ENCODE results near the gene MB.

The MB gene

DNA sequence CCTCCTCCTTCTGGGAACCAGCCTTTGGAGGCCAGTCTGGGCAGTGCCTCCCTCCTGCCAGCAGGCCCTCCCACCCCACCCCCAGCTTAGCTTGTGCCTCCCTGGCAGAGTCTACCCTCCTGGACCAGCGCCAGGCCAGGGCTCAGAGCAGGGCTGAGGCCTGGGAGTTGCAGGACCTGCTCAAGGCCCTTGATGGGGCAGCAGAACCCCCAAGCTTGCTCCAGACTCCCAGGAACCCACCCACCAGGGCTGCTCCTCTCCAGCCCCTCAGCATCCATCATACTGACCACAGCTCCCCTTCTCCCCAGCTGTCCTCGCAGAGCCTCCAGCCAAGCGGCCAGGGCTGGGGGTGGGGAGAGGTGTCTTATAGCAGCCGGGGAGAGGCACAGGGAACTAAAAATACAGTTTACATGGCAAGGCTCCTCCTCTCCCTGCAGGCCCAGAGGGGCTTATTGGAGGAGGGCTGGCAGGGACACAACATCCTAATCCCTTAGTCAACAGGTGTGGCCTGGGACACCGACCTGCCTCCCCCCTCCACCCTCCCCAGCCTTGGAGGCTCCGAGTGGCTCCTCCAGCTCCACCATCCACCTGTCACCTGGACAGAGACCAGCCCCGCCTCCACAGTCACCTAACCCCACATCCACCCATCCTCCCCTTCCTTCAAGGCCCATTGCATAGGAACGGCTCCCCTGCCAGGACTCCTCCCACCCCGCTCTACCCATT, 5.2 kb upstream of the MB start:
- peak; percentile 61 for DNase-seq
- TF ChIP-seq, protein P1, sequence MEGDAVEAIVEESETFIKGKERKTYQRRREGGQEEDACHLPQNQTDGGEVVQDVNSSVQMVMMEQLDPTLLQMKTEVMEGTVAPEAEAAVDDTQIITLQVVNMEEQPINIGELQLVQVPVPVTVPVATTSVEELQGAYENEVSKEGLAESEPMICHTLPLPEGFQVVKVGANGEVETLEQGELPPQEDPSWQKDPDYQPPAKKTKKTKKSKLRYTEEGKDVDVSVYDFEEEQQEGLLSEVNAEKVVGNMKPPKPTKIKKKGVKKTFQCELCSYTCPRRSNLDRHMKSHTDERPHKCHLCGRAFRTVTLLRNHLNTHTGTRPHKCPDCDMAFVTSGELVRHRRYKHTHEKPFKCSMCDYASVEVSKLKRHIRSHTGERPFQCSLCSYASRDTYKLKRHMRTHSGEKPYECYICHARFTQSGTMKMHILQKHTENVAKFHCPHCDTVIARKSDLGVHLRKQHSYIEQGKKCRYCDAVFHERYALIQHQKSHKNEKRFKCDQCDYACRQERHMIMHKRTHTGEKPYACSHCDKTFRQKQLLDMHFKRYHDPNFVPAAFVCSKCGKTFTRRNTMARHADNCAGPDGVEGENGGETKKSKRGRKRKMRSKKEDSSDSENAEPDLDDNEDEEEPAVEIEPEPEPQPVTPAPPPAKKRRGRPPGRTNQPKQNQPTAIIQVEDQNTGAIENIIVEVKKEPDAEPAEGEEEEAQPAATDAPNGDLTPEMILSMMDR (IDR thresholded peaks at IDR 0.05; ENCODE audit: low read depth, low read length) = no peak
- no peak overlapping the region for H3K27ac ChIP-seq
- H3K27me3 ChIP-seq (ENCODE audit: insufficient read depth, low read depth, severe bottlenecking) = no peaks in the 10 kb centered on the region
- H3K9me3 ChIP-seq (ENCODE audit: severe bottlenecking) = no peaks in the 10 kb centered on the region
- no peaks in the 10 kb centered on the region for H3K36me3 ChIP-seq
- H3K4me3 ChIP-seq (ENCODE audit: low read depth, low read length) = no peak overlapping the region

DNA sequence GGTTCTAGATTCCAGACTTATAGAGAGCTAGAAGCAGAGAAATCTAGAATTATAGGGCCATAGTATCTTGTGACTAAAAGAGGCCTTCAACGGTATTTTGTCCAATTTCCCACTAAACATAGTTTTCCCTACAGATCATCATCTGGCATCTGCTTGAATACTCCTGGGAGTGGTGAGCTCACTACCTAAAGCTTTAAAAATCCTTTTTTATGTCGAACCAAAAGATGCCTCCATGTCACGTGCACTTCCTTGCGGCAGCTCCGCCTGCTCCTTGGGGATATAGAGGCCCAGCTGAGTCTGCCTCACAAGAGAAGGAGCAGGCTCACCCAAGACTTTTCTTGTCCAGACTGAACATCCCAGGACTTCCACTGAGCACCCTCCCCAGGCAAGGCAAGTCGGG, 4.3 kb upstream of the MB start:
- Histone ChIP-seq H3K27ac (no peak overlapping the region), H3K4me3 (ENCODE audit: low read depth, low read length) (no peak overlapping the region), H3K27me3 (ENCODE audit: insufficient read depth, low read depth, severe bottlenecking) (no peaks in the 10 kb centered on the region), H3K36me3 (no peaks in the 10 kb centered on the region), H3K9me3 (ENCODE audit: severe bottlenecking) (no peaks in the 10 kb centered on the region)
- TF ChIP-seq, protein P1 (IDR thresholded peaks at IDR 0.05; ENCODE audit: low read depth, low read length) = no peak
- no peak for DNase-seq

DNA sequence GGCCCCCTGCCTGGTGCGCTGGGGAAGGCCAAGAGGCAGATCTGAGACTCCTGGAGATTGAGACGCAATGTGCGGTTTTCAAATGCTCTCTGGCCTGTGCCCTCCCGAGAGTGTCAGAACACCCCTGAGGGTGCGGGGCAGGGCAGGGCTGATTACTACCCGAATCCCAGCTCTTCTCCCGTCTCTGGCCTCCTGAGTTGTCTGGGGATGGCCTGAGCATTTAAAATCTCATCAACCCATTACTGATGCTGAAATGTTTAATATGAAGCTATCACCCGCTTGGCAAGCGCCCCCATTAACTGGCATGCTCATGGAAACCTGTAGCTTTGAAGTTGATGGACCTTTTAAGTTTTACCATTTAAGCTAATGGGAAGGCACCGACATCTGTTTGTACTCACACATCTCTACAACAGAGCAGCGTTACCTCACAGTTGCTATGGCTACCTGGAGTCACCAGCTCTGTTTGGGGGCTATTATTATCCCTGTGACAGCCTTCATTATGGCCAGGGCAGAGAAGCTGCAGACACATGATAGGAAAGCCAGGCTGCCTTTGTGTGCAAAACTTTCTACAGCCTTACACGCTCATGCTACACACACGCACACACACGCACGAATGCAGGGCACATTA, 3.6 kb upstream of the MB start:
- TF ChIP-seq, protein P1 (IDR thresholded peaks at IDR 0.05; ENCODE audit: low read depth, low read length) = no peak
- DNase-seq = no peak
- no peak overlapping the region for H3K27ac ChIP-seq
- no peak overlapping the region for H3K4me3 ChIP-seq (ENCODE audit: low read depth, low read length)
- no peaks in the 10 kb centered on the region for H3K36me3 ChIP-seq
- no peaks in the 10 kb centered on the region for H3K9me3 ChIP-seq (ENCODE audit: severe bottlenecking)
- no peaks in the 10 kb centered on the region for H3K27me3 ChIP-seq (ENCODE audit: insufficient read depth, low read depth, severe bottlenecking)

DNA sequence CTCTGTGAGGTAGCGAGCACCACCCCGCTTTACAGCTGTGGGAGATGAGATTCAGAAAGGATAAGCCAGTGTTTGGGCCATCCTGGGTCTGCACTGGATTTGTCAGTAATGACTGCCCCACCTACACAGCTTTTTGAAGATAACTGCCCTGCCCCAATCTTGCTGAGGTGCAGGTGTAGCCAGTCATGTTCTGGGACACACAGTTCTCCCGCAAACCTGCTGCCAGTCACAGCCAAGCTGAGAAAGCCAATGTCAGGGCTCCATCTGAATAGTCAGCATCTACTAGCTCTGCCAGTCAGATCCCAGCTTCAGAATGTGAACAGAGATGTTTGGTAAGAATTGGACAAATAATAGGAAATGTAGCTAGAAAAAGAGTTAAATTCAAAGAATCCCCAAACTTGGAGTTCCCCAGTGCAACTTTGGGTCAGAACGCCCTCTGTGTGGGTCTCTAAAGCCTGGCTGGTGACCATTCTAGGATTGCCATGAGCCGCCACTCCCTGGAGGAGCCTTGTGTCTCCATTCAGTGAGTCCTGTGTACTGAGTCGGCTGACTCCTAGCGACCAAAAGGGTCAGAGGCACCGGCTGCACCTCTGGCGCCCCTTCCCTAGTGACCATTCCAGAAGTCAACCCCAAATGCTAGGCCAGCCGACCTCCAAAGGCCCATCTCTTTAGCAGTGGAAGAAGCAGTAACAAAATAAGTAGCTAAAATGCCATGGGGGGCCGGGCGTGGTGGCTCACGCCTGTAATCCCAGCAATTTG, 2.4 kb upstream of the MB start:
- TF ChIP-seq, protein P1 (IDR thresholded peaks at IDR 0.05; ENCODE audit: low read depth, low read length) = no peak
- Histone ChIP-seq H3K27ac (no peak overlapping the region), H3K4me3 (ENCODE audit: low read depth, low read length) (no peak overlapping the region), H3K27me3 (ENCODE audit: insufficient read depth, low read depth, severe bottlenecking) (no peaks in the 10 kb centered on the region), H3K9me3 (ENCODE audit: severe bottlenecking) (no peaks in the 10 kb centered on the region), H3K36me3 (no peaks in the 10 kb centered on the region)
- no peak for DNase-seq

DNA sequence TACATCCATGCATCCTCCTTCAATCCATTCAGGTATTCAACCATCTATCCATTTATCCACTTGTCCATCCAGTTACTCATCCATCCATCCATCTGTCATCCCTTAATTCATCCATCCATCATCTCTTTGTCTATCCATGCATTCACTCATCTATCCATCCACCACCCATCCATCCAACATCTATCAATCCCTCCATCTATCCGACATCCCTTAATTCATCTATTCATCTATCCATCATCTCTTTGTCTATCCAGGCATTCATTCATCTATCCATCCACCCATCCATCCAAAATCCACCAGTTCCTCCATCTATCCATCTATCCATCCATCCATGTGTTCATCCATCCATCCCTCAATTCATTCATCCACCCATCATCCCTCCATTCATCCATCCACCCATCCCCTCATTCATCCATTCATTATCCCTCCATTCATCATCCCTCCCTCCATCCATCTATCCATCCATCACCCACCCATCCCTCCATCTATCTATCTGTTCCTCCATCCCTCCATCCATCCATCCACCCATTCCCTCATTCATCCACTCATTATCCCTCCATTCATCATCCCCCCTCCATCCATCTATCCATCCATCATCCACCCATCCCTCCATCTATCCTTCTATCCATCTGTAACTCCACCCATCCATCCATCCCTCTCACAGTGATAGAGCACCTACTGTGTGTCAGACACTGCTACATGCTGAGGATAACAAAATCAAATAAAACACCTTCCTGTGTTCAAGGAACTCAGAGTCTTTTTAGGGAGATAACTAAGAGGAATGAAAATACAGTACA, 1.5 kb upstream of the MB start:
- Histone ChIP-seq H3K27ac (no peak overlapping the region), H3K4me3 (ENCODE audit: low read depth, low read length) (no peak overlapping the region), H3K36me3 (no peaks in the 10 kb centered on the region), H3K27me3 (ENCODE audit: insufficient read depth, low read depth, severe bottlenecking) (no peaks in the 10 kb centered on the region), H3K9me3 (ENCODE audit: severe bottlenecking) (no peaks in the 10 kb centered on the region)
- TF ChIP-seq, protein P1 (IDR thresholded peaks at IDR 0.05; ENCODE audit: low read depth, low read length) = no peak
- DNase-seq = no peak
